ENCODE data around the gene SLC9A9.

GRCh38 chr3:143584474-143584873, 263.8 kb downstream of the SLC9A9 start:
- TF ChIP-seq POLR2A (IDR thresholded peaks at IDR 0.05; ENCODE audit: low read length) (no peak), GATA1 (IDR thresholded peaks at IDR 0.05; ENCODE audit: low read depth, low read length) (no peak)
